Urinary bladder (tissue), 4 donors: ENCODE results near the gene TBC1D23. TPM values are rescaled to one million over a fixed set of nuclear protein-coding genes. Genes with fewer than 3 reads are reported as not detected.
"Not testable (repeated sequence)": the region's sequence is repeated elsewhere in the genome, so short reads cannot be mapped to it uniquely, and the experiment has no call there.

Source experiments
- DNase-seq: peaks from one replicate; pipeline ENCODE4 v3.0.0-alpha.2; 2015; ENCODE audit errors: extremely low spot score
- H3K27ac ChIP-seq: one replicate; pipeline ENCODE4 v1.5.1; 2013; ENCODE audit warnings: low read depth, mild to moderate bottlenecking, moderate library complexity
- H3K36me3 ChIP-seq: one replicate; pipeline ENCODE4 v1.6.1; 2013; ENCODE audit warnings: mild to moderate bottlenecking, moderate library complexity; ENCODE audit not compliant: insufficient read depth
- H3K4me1 ChIP-seq: one replicate; pipeline ENCODE4 v1.6.1; 2013; ENCODE audit warnings: mild to moderate bottlenecking, moderate library complexity; ENCODE audit not compliant: insufficient read depth
- H3K4me3 ChIP-seq: one replicate; pipeline ENCODE4 v1.5.1; 2013; ENCODE audit warnings: low read depth, low read length
- WGBS: extraction: QIAGEN DNeasy Blood & Tissue Kit; methylation state at CpG from one replicate; pipeline ENCODE4 v1.1.7; 2013; 5-methylcytosine and 5-hydroxymethylcytosine counted together
- polyA plus RNA-seq: library from polyadenylated mRNA; stranded (reverse); fragments of 200-250 nt; gene quantifications from one replicate; pipeline ENCODE4 v1.2.3, GENCODE V29; 2013
- total RNA-seq: library from RNA; depleted of rRNA; stranded (reverse); fragments of >200 nt; gene quantifications from one replicate; pipeline ENCODE4 v1.2.3, GENCODE V29; 2014
- donor health status: healthy with polysubstance abuse.
- donor health status: healthy.

TBC1D23 gene
- total and polyA plus RNA-seq, 2 donors, result 16.2 to 104 TPM

DNA sequence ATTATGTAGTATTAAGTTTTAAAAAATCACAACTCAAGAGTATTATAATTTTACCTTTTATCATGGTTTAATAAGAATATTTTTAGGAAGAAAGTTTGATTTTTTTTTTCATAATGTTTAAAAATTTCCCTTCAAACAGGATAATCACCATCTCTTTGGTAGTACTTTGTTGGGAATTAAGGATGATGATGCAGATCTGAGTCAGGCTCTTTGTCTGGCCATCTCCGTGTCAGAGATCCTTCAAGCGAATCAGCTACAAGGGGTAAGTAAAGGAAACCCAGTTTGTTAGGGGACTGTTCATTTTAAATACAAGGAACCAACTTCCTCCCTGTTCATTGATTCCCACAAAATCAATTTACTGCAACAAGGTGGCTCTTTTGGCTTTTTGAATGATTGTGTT, 37.0 kb downstream of the TBC1D23 start:
- Histone ChIP-seq H3K4me1 (no peaks in the 10 kb centered on the region), H3K4me3 (no peak overlapping the region), H3K36me3 (peaks cover 3% of the 10 kb centered on the region), H3K27ac (no peak overlapping the region)
- 90% methylated on average over 2 of the region's 2 CpGs for WGBS
- DNase-seq, result no peak

DNA sequence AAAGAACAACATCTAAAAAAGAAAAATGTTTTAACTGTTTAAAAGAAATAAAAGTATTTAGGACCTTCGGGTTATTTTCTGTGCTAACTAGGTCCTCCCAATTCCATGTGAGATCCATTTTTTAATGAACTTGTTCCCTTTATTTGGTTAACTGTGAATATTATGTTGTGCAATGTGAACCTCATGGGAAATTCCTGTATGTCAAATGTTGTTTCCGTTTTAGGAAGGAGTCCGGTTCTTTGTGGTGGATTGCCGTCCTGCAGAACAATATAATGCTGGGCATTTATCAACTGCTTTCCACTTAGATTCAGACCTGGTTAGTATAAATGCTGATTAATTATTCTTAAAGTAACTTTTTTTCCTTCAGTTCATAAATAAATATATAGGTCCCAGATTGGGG, 38.2 kb downstream of the TBC1D23 start:
- DNase-seq, result no peak
- H3K4me3 ChIP-seq, result no peak overlapping the region
- WGBS, result 87% methylated on average over 4 of the region's 4 CpGs
- no peak overlapping the region for H3K27ac ChIP-seq
- peaks cover 3% of the 10 kb centered on the region for H3K36me3 ChIP-seq
- no peaks in the 10 kb centered on the region for H3K4me1 ChIP-seq

- H3K27ac ChIP-seq, result no peak overlapping the region
- H3K4me1 ChIP-seq, result no peaks in the 10 kb centered on the region
- no peak overlapping the region for H3K4me3 ChIP-seq
- H3K36me3 ChIP-seq, result peaks cover 1% of the 10 kb centered on the region
- no peak for DNase-seq
- 33% methylated on average over 1 of the region's 1 CpG for WGBS
These were observed 45.9 kb downstream of the TBC1D23 start for GRCh38 chr3:100306695-100307094.

- no peaks in the 10 kb centered on the region for H3K36me3 ChIP-seq
- 60% methylated on average over 3 of the region's 3 CpGs for WGBS
- H3K4me1 ChIP-seq, result no peaks in the 10 kb centered on the region
- DNase-seq, result no peak
- H3K4me3 ChIP-seq, result no peak overlapping the region
- H3K27ac ChIP-seq, result no peak overlapping the region
These were observed 49.7 kb downstream of the TBC1D23 start for GRCh38 chr3:100310355-100310965.

DNA sequence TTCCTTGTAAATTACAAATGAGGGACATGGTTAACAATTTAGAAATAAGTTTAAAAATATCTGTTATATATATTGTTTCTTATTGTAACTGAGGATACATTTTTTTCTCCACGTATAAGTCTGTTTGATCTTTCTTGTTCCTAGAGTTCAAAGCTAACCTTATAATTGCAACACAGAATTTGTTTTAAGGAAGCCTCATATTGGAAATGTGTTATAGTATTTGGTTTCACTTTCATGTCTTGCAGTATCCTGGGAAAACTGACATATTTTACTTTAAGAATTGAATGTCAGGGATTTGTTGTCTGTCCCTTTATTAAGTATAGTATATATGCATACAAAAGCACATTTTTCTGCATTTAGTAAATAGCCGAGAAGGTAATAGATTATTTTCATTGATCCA, 50.2 kb downstream of the TBC1D23 start:
- no peak for DNase-seq
- Histone ChIP-seq H3K27ac (no peak overlapping the region), H3K4me1 (no peaks in the 10 kb centered on the region), H3K4me3 (no peak overlapping the region), H3K36me3 (no peaks in the 10 kb centered on the region)
- WGBS, result 72% methylated on average over 2 of the region's 2 CpGs

DNA sequence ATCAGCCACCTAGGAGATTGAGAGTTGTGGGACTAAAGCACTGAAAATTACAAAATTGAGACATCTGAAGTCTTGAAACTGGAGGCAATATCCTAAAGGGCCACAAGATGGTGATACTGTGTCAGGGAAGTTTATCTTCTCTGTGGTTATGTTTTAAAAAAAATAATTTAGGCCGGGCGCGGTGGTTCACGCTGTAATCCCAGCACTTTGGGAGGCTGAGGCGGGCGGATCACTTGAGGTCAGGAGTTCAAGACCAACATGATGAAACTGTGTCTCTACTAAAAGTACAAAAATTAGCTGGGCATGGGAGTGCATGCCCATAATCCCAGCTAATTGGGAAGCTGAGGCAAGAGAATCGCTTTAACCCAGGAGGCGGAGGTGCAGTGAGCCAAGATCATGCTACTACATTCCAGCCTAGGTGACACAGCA, 55.9 kb downstream of the TBC1D23 start:
- H3K36me3 ChIP-seq, result no peaks in the 10 kb centered on the region
- H3K4me3 ChIP-seq, result no peak overlapping the region
- 26% methylated on average over 8 of the region's 8 CpGs for WGBS
- no peaks in the 10 kb centered on the region for H3K4me1 ChIP-seq
- no peak overlapping the region for H3K27ac ChIP-seq
- DNase-seq, result no peak

GRCh38 chr3:100317912-100318311, 57.1 kb downstream of the TBC1D23 start:
- 92% methylated on average over 2 of the region's 2 CpGs for WGBS
- H3K36me3 ChIP-seq, result no peaks in the 10 kb centered on the region
- DNase-seq, result no peak
- H3K4me1 ChIP-seq, result no peaks in the 10 kb centered on the region
- no peak overlapping the region for H3K4me3 ChIP-seq
- no peak overlapping the region for H3K27ac ChIP-seq

DNA sequence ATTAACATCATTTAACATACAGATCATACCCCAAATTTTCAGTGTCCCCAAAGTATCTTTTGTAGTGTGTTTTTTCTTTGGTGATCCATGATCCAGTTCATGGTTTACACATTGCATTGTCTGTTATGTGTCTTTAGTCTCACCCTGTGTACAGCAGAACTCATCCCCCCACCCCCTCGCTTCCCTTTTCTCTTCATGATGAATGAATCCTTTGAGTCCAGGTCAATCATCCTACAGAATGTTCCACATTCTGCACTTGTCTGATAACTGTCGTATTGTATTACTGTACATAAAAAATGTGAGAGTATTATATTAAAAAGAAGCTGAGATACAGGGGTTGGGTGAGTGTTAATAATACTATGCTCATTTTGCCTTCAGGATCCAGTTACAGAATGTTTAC, 59.2 kb downstream of the TBC1D23 start:
- no peak overlapping the region for H3K4me3 ChIP-seq
- no peaks in the 10 kb centered on the region for H3K4me1 ChIP-seq
- no peak overlapping the region for H3K27ac ChIP-seq
- WGBS, result 93% methylated on average over 2 of the region's 2 CpGs
- DNase-seq, result no peak
- H3K36me3 ChIP-seq, result no peaks in the 10 kb centered on the region

DNA sequence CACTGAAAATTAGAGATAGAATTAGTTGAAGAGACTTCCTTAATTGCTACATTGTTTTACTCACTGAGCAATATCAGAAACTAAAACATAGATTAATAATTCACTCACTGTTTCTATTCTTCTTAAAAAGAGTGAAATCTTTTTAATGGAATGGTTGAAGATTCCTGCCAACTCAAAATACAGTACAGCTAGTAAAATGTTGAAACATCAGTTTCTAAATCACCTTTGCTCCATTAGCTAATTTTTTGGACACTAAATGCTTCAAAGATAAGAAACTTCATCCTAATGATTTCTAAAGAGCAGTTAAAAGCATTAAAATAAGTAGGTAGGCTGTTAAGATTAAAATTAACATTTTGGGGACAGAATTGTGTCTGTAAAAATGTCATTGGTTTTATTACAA, 63.3 kb downstream of the TBC1D23 start:
- DNase-seq, result no peak
- H3K4me1 ChIP-seq, result no peaks in the 10 kb centered on the region
- H3K4me3 ChIP-seq, result no peak overlapping the region
- no peaks in the 10 kb centered on the region for H3K36me3 ChIP-seq
- no peak overlapping the region for H3K27ac ChIP-seq

DNA sequence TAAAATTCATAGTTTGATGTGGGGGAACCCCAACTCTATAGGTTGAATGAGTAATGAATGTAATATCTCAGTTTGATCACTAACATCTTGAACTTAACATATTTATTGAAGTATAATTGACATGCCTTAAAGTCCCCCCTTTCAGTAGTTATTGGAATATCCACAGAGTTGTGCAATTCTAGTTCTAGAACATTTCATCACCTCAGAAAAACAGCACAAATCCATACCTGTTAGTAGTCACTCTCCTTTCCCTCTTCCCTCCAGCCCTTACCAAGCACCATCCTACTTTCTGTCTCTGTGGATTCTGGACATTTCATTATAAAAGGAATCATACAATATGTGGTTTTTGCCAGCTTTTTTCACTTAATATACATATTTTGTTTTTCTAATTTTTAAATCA, 65.0 kb downstream of the TBC1D23 start:
- no peak for DNase-seq
- H3K4me1 ChIP-seq, result no peaks in the 10 kb centered on the region
- H3K27ac ChIP-seq, result no peak overlapping the region
- H3K36me3 ChIP-seq, result no peaks in the 10 kb centered on the region
- H3K4me3 ChIP-seq, result no peak overlapping the region

DNA sequence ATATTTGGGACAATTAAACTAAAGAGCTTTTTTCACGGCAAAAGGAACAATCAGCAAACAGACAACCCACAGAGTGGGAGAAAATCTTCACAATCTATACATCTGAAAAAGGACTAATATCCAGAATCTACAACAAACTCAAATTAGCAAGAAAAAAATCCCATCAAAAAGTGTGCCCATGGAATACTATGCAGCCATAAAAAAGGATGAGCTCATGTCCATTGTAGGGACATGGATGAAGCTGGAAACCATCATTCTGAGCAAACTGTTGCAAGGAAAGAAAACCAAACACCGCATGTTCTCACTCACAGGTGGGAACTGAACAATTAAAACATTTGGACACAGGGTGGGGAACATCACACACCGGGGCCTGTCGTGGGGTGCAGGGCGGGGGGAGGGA, 66.6 kb downstream of the TBC1D23 start:
- H3K4me1 ChIP-seq, H3K27ac ChIP-seq, H3K36me3 ChIP-seq, DNase-seq, H3K4me3 ChIP-seq: not testable (repeated sequence)
- 94% methylated on average over 5 of the region's 5 CpGs for WGBS

DNA sequence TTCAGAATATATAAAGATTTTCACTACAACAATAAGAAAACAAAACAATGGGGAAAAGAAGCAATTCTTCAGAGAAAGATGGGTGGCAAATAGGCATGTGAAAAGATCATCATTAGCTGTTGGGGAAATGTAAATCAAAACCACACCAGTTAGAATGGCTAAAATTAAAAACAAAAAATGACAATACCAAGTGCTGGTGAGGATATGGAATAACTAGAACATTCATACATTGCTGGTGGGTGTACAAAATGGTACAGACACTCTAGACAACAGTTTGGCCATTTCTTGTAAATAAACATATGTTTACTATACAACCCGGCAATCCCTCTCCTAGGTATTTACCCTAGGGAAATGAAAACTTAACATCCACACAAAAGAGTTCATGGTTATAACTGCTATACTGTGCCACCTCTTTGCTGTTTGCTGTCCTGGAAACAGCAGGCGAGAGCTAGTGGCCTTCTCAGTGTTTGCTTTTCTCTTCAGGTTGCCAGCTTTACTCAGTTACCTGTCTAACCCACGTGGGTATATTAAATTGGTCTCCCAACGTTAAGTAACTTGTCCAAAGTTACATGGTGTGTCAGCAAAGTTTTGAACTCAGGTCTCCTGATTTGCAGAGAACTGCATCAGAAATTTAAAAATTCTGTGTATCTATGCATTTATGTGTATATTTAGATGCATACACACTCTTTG, 69.2 kb downstream of the TBC1D23 start:
- no peak for DNase-seq
- no peak overlapping the region for H3K4me3 ChIP-seq
- H3K4me1 ChIP-seq, result no peaks in the 10 kb centered on the region
- no peak overlapping the region for H3K27ac ChIP-seq
- WGBS, result 80% methylated on average over 4 of the region's 4 CpGs
- no peaks in the 10 kb centered on the region for H3K36me3 ChIP-seq

GRCh38 chr3:100330651-100331050, 69.9 kb downstream of the TBC1D23 start:
- no peak overlapping the region for H3K27ac ChIP-seq
- H3K4me3 ChIP-seq, result no peak overlapping the region
- no peaks in the 10 kb centered on the region for H3K36me3 ChIP-seq
- 91% methylated on average over 5 of the region's 5 CpGs for WGBS
- DNase-seq, result no peak
- no peaks in the 10 kb centered on the region for H3K4me1 ChIP-seq

- no peak overlapping the region for H3K27ac ChIP-seq
- H3K4me1 ChIP-seq, result no peaks in the 10 kb centered on the region
- 92% methylated on average over 4 of the region's 4 CpGs for WGBS
- no peak for DNase-seq
- no peak overlapping the region for H3K4me3 ChIP-seq
- H3K36me3 ChIP-seq, result no peaks in the 10 kb centered on the region
These were observed 70.9 kb downstream of the TBC1D23 start for GRCh38 chr3:100331660-100332059.

DNA sequence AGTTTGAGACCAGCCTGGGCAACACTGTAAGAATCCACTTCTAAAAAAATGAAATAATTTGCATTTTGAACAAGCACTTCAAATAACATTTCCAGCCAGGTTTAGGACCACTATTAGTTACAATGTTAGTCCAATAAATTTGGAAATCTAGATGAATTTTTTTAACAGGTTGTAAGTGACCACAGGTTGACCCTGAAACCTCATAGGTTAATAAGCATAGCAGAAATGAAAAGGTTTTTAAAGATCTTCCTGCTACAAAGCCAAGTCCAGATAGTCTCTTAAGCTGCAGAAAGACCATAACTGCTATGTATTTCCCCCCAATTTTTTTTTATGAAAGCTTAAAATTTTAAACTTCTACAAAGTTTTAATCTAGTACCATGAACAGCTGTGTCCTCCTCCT, 72.3 kb downstream of the TBC1D23 start:
- no peak for DNase-seq
- no peak overlapping the region for H3K27ac ChIP-seq
- H3K4me1 ChIP-seq, result no peaks in the 10 kb centered on the region
- no peak overlapping the region for H3K4me3 ChIP-seq
- no peaks in the 10 kb centered on the region for H3K36me3 ChIP-seq
